KMS-11 (cell line): ENCODE data around the gene CHAT.

Experiments used
- H2AFZ ChIP-seq: fragments of 200-600 bp; sonication (generic); 2 replicates; pipeline ENCODE4 v1.6.1; 2016; ENCODE audit warnings: antibody characterized with exemption, mixed run types, low read depth
- H3K27ac ChIP-seq: fragments of 200-600 bp; sonication (generic); 2 replicates; pipeline ENCODE4 v1.6.1; 2016; ENCODE audit warnings: mild to moderate bottlenecking, mixed run types
- H3K27me3 ChIP-seq: fragments of 200-600 bp; sonication (generic); 2 replicates; pipeline ENCODE4 v1.6.1; 2017; ENCODE audit warnings: mild to moderate bottlenecking, low read depth, mixed run types, moderate library complexity; ENCODE audit not compliant: insufficient read depth
- H3K36me3 ChIP-seq: fragments of 200-600 bp; sonication (generic); 2 replicates; pipeline ENCODE4 v1.6.1; 2017; ENCODE audit warnings: mild to moderate bottlenecking, mixed run types; ENCODE audit not compliant: insufficient read depth
- H3K4me1 ChIP-seq: fragments of 200-600 bp; sonication (generic); 2 replicates; pipeline ENCODE4 v1.6.1; 2016; ENCODE audit warnings: mild to moderate bottlenecking, low read depth, mixed run types; ENCODE audit not compliant: poor library complexity, severe bottlenecking
- H3K4me2 ChIP-seq: fragments of 200-600 bp; sonication (generic); 2 replicates; pipeline ENCODE4 v1.7.0; 2016; ENCODE audit warnings: mild to moderate bottlenecking, mixed run types
- H3K4me3 ChIP-seq: fragments of 200-600 bp; sonication (generic); IDR thresholded peaks from 2 replicates; pipeline ENCODE4 v1.6.1; 2017; ENCODE audit warnings: low read depth, low read length, mixed read lengths; ENCODE audit not compliant: insufficient read depth
- H3K79me2 ChIP-seq: fragments of 200-600 bp; sonication (generic); 2 replicates; pipeline ENCODE4 v1.6.1; 2016; ENCODE audit warnings: low read depth, mixed run types; ENCODE audit not compliant: insufficient read depth
- H3K9ac ChIP-seq: fragments of 200-600 bp; sonication (generic); 2 replicates; pipeline ENCODE4 v1.6.1; 2016; ENCODE audit warnings: mild to moderate bottlenecking, mixed run types
- H4K20me1 ChIP-seq: fragments of 200-600 bp; sonication (generic); 2 replicates; pipeline ENCODE4 v1.6.1; 2016; ENCODE audit warnings: mild to moderate bottlenecking, mixed run types; ENCODE audit not compliant: insufficient read depth
- CTCF ChIP-seq: fragments of 200-600 bp; sonication (generic); conservative IDR thresholded peaks from 2 replicates; pipeline ENCODE4 v1.6.1; 2017; ENCODE audit warnings: low read depth, mild to moderate bottlenecking, antibody characterized with exemption, low read length, moderate library complexity, mixed read lengths

Gene CHAT

DNA sequence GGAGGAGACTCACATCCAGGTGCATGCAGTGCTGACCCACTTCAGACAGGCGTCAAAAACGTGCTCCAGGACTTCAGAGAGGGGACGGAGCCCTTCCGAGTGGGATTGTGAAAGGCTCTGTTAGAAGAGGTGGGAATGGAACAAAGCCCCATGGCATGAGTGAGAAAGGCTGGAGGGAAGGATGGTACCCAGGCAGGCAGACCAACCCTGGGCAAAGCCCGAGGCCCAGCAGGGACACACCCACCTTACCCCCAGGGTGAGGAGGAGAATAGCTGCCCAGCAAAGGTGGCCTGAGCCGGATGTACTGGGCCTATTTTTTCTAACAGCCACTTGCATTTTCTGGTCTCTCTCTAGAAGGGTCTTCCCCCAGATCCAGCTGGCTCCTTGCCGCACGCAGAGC, 14.8 kb downstream of the CHAT start:
- no peaks in the 10 kb centered on the region for H4K20me1 ChIP-seq
- H3K9ac ChIP-seq: no peak overlapping the region
- no peaks in the 10 kb centered on the region for H3K36me3 ChIP-seq
- H3K4me1 ChIP-seq: no peaks in the 10 kb centered on the region
- H2AFZ ChIP-seq: no peak overlapping the region
- H3K4me2 ChIP-seq: no peak overlapping the region
- no peaks in the 10 kb centered on the region for H3K79me2 ChIP-seq
- no peak for TF ChIP-seq CTCF
- no peak overlapping the region for H3K4me3 ChIP-seq
- no peak overlapping the region for H3K27ac ChIP-seq
- H3K27me3 ChIP-seq: no peaks in the 10 kb centered on the region

- Histone ChIP-seq H3K79me2 (no peaks in the 10 kb centered on the region), H3K9ac (no peak overlapping the region), H3K27me3 (no peaks in the 10 kb centered on the region), H3K4me1 (no peaks in the 10 kb centered on the region), H3K4me2 (no peak overlapping the region), H3K27ac (no peak overlapping the region), H2AFZ (no peak overlapping the region), H3K4me3 (no peak overlapping the region), H4K20me1 (no peaks in the 10 kb centered on the region), H3K36me3 (no peaks in the 10 kb centered on the region)
- no peak for TF ChIP-seq CTCF
Measured at GRCh38 chr10:49629431-49629881, 15.6 kb downstream of the CHAT start.

GRCh38 chr10:49631975-49632374, 18.1 kb downstream of the CHAT start:
- no peak overlapping the region for H3K4me3 ChIP-seq
- H2AFZ ChIP-seq: no peak overlapping the region
- H3K9ac ChIP-seq: no peak overlapping the region
- no peaks in the 10 kb centered on the region for H3K27me3 ChIP-seq
- H3K4me1 ChIP-seq: no peaks in the 10 kb centered on the region
- H3K27ac ChIP-seq: no peak overlapping the region
- H3K36me3 ChIP-seq: no peaks in the 10 kb centered on the region
- H4K20me1 ChIP-seq: no peaks in the 10 kb centered on the region
- H3K79me2 ChIP-seq: no peaks in the 10 kb centered on the region
- no peak for TF ChIP-seq CTCF
- no peak overlapping the region for H3K4me2 ChIP-seq

GRCh38 chr10:49632406-49633317, 18.8 kb downstream of the CHAT start:
- Histone ChIP-seq H4K20me1 (no peaks in the 10 kb centered on the region), H2AFZ (no peak overlapping the region), H3K4me2 (no peak overlapping the region), H3K27ac (no peak overlapping the region), H3K36me3 (no peaks in the 10 kb centered on the region), H3K9ac (no peak overlapping the region), H3K27me3 (no peaks in the 10 kb centered on the region), H3K4me3 (no peak overlapping the region), H3K79me2 (no peaks in the 10 kb centered on the region), H3K4me1 (no peaks in the 10 kb centered on the region)
- TF ChIP-seq CTCF: no peak
